Mucosa of rectum (tissue), 2 donors: ENCODE results near the gene FAIM2.

Experiments used
- H3K27ac ChIP-seq, 2 donors: one replicate each; pipeline ENCODE4 v1.7.0; 2013; ENCODE audit warnings: inconsistent platforms in 2 of 2, low read depth in 2 of 2, low read length in 2 of 2
- H3K27me3 ChIP-seq, 2 donors: one replicate each; pipeline ENCODE4 v1.7.0; 2013; ENCODE audit warnings: low read length in 2 of 2; ENCODE audit not compliant: control insufficient read depth in 2 of 2, insufficient read depth in 2 of 2
- H3K36me3 ChIP-seq, 2 donors: one replicate each; pipeline ENCODE4 v1.7.0; 2013; ENCODE audit warnings: low read length in 2 of 2; ENCODE audit not compliant: control insufficient read depth in 2 of 2, insufficient read depth in 2 of 2
- H3K4me1 ChIP-seq, 2 donors: one replicate each; pipeline ENCODE4 v1.7.0; 2013; ENCODE audit warnings: low read length in 2 of 2, mild to moderate bottlenecking in 1 of 2; ENCODE audit not compliant: control insufficient read depth in 2 of 2, insufficient read depth in 2 of 2
- H3K4me3 ChIP-seq, 2 donors: one replicate each; pipeline ENCODE4 v1.7.0; 2013; ENCODE audit warnings: low read length in 2 of 2
- H3K9ac ChIP-seq, 2 donors: one replicate each; pipeline ENCODE4 v1.7.0; 2013; ENCODE audit warnings: low read length in 2 of 2, low read depth in 1 of 2, mild to moderate bottlenecking in 1 of 2
- H3K9me3 ChIP-seq, 2 donors: one replicate each; pipeline ENCODE4 v1.7.0; 2013; ENCODE audit warnings: low read length in 2 of 2; ENCODE audit not compliant: control insufficient read depth in 2 of 2
- donor health status: healthy.
- donor health status: Normal muscosa, but diverticular disease.

FAIM2 gene

GRCh38 chr12:49825360-49825970 lies 78.2 kb downstream of the FAIM2 start:
- H3K4me1 ChIP-seq, result peaks cover 7 to 27% of the 10 kb centered on the region in 2 donors
- no peak overlapping the region for H3K9ac ChIP-seq

GRCh38 chr12:49824895-49825294 lies 78.8 kb downstream of the FAIM2 start:
- Histone ChIP-seq H3K27ac (peak overlapping the region; percentile 10 to 58), H3K36me3 (no peaks in the 10 kb centered on the region), H3K9ac (no peak overlapping the region), H3K27me3 (no peaks in the 10 kb centered on the region), H3K4me1 (peaks cover 7 to 27% of the 10 kb centered on the region in 2 donors), H3K9me3 (no peaks in the 10 kb centered on the region), H3K4me3 (peak overlapping the region in 1 of 2 donors; percentile 4)

More at GRCh38 chr12:49825360-49825970, 78.2 kb downstream of the FAIM2 start:
- Histone ChIP-seq H3K27me3 (no peaks in the 10 kb centered on the region), H3K9me3 (no peaks in the 10 kb centered on the region), H3K4me3 (peak overlapping the region in 1 of 2 donors; percentile 4), H3K27ac (peak overlapping the region; percentile 10 to 52), H3K36me3 (no peaks in the 10 kb centered on the region)

GRCh38 chr12:49824416-49824815 lies 79.3 kb downstream of the FAIM2 start:
- no peak overlapping the region for H3K4me3 ChIP-seq
- H3K27me3 ChIP-seq, result no peaks in the 10 kb centered on the region
- H3K9me3 ChIP-seq, result no peaks in the 10 kb centered on the region
- no peak overlapping the region for H3K9ac ChIP-seq
- peak overlapping the region in 1 of 2 donors; percentile 58 for H3K27ac ChIP-seq
- peaks cover 7 to 27% of the 10 kb centered on the region in 2 donors for H3K4me1 ChIP-seq
- H3K36me3 ChIP-seq, result no peaks in the 10 kb centered on the region

GRCh38 chr12:49823951-49824350 lies 79.7 kb downstream of the FAIM2 start:
- Histone ChIP-seq H3K4me3 (no peak overlapping the region), H3K4me1 (peaks cover 4 to 25% of the 10 kb centered on the region in 2 donors), H3K9me3 (no peaks in the 10 kb centered on the region), H3K27ac (peak overlapping the region in 1 of 2 donors; percentile 58), H3K9ac (no peak overlapping the region), H3K36me3 (no peaks in the 10 kb centered on the region), H3K27me3 (no peaks in the 10 kb centered on the region)

GRCh38 chr12:49823350-49823749 lies 80.3 kb downstream of the FAIM2 start:
- Histone ChIP-seq H3K36me3 (no peaks in the 10 kb centered on the region), H3K27me3 (no peaks in the 10 kb centered on the region), H3K9me3 (no peaks in the 10 kb centered on the region), H3K4me1 (peaks cover 0 to 21% of the 10 kb centered on the region in 2 donors), H3K4me3 (no peak overlapping the region), H3K9ac (no peak overlapping the region), H3K27ac (no peak overlapping the region)

- no peaks in the 10 kb centered on the region for H3K36me3 ChIP-seq
- no peaks in the 10 kb centered on the region for H3K9me3 ChIP-seq
- H3K9ac ChIP-seq, result no peak overlapping the region
- H3K27me3 ChIP-seq, result no peaks in the 10 kb centered on the region
- H3K27ac ChIP-seq, result no peak overlapping the region
- no peak overlapping the region for H3K4me3 ChIP-seq
- peaks cover 0 to 18% of the 10 kb centered on the region in 2 donors for H3K4me1 ChIP-seq
These were observed 82.1 kb downstream of the FAIM2 start for GRCh38 chr12:49821373-49822287.

- Histone ChIP-seq H3K36me3 (no peaks in the 10 kb centered on the region), H3K9ac (no peak overlapping the region), H3K4me1 (peaks cover 0 to 8% of the 10 kb centered on the region in 2 donors), H3K27ac (no peak overlapping the region), H3K27me3 (no peaks in the 10 kb centered on the region), H3K9me3 (no peaks in the 10 kb centered on the region), H3K4me3 (no peak overlapping the region)
These were observed 83.9 kb downstream of the FAIM2 start for GRCh38 chr12:49819786-49820185.

GRCh38 chr12:49818241-49818895 lies 85.3 kb downstream of the FAIM2 start:
- no peaks in the 10 kb centered on the region for H3K9me3 ChIP-seq
- no peak overlapping the region for H3K9ac ChIP-seq
- no peaks in the 10 kb centered on the region for H3K36me3 ChIP-seq
- peaks cover 0 to 4% of the 10 kb centered on the region in 2 donors for H3K4me1 ChIP-seq
- no peaks in the 10 kb centered on the region for H3K27me3 ChIP-seq
- no peak overlapping the region for H3K4me3 ChIP-seq
- H3K27ac ChIP-seq, result no peak overlapping the region
